B cell (primary cell): ENCODE data around the gene SKAP1.

ENCODE experiments used
- EZH2 ChIP-seq: IDR thresholded peaks from 2 replicates; pipeline ENCODE4 v1.6.1; 2012; ENCODE audit warnings: borderline replicate concordance, low read depth, mild to moderate bottlenecking, moderate library complexity, low read length; ENCODE audit not compliant: insufficient read depth, poor library complexity, severe bottlenecking
- TF ChIP-seq, protein P1 (sequence below): fragments of 200-600 bp; IDR thresholded peaks from one replicate; pipeline ENCODE4 v1.8.0; 2022; ENCODE audit warnings: antibody characterized with exemption, mild to moderate bottlenecking

DNA sequence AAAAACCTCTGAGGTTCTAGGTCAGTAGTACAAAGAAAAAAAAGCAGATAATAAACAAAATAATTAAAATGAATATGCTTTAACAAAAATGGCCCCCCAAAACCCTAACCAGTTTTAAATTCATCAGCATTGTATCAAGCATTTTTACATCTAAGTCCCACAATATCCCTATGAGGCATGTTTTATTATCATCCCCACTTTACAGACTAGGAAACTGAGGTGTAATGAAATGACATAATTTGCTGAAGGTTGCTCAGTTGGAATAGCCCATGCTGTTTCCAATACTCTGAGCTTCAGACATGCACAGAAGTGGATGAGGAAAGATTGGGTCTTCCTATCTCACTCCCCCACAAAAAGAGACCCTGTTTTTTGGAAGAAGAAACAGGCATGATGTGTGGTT is 234.1 kb downstream of the SKAP1 start:
- TF ChIP-seq, protein P1, sequence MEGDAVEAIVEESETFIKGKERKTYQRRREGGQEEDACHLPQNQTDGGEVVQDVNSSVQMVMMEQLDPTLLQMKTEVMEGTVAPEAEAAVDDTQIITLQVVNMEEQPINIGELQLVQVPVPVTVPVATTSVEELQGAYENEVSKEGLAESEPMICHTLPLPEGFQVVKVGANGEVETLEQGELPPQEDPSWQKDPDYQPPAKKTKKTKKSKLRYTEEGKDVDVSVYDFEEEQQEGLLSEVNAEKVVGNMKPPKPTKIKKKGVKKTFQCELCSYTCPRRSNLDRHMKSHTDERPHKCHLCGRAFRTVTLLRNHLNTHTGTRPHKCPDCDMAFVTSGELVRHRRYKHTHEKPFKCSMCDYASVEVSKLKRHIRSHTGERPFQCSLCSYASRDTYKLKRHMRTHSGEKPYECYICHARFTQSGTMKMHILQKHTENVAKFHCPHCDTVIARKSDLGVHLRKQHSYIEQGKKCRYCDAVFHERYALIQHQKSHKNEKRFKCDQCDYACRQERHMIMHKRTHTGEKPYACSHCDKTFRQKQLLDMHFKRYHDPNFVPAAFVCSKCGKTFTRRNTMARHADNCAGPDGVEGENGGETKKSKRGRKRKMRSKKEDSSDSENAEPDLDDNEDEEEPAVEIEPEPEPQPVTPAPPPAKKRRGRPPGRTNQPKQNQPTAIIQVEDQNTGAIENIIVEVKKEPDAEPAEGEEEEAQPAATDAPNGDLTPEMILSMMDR: no peak
- no peak for TF ChIP-seq EZH2
